Breast epithelium (tissue), 3 donors: ENCODE results near the gene SLC4A9.

Experiments
- POLR2AphosphoS5 ChIP-seq, 3 donors: sonication (generic); formaldehyde crosslinking; IDR thresholded peaks; one replicate each; pipeline ENCODE4 v1.6.1; 2017; ENCODE audit warnings: antibody characterized with exemption in 3 of 3
- TF ChIP-seq, protein P1 (sequence below), 3 donors: fragments of 450-650 bp; IDR thresholded peaks; one replicate each; pipeline ENCODE4 v1.5.1; 2016 to 2017; ENCODE audit warnings: antibody characterized with exemption in 3 of 3, mild to moderate bottlenecking in 3 of 3, moderate library complexity in 3 of 3

GRCh38 chr5:140383300-140383699 lies 23.3 kb downstream of the SLC4A9 start:
- TF ChIP-seq, protein P1, sequence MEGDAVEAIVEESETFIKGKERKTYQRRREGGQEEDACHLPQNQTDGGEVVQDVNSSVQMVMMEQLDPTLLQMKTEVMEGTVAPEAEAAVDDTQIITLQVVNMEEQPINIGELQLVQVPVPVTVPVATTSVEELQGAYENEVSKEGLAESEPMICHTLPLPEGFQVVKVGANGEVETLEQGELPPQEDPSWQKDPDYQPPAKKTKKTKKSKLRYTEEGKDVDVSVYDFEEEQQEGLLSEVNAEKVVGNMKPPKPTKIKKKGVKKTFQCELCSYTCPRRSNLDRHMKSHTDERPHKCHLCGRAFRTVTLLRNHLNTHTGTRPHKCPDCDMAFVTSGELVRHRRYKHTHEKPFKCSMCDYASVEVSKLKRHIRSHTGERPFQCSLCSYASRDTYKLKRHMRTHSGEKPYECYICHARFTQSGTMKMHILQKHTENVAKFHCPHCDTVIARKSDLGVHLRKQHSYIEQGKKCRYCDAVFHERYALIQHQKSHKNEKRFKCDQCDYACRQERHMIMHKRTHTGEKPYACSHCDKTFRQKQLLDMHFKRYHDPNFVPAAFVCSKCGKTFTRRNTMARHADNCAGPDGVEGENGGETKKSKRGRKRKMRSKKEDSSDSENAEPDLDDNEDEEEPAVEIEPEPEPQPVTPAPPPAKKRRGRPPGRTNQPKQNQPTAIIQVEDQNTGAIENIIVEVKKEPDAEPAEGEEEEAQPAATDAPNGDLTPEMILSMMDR (IDR thresholded peaks at IDR 0.05), result no peak
- TF ChIP-seq POLR2AphosphoS5 (IDR thresholded peaks at IDR 0.05), result no peak
